Uterus (tissue), 4 donors: ENCODE measurements around the gene GLRA3. TPM values are rescaled to one million over a fixed set of nuclear protein-coding genes. Genes with fewer than 3 reads are reported as not detected.

Experiments used
- DNase-seq, 2 donors: peaks; one replicate each; pipeline ENCODE4 v3.0.0-alpha.2; 2019 to 2020
- H3K27ac ChIP-seq, 2 donors: fragments of 200-600 bp; sonication (generic); 1 replicate in 1 of 2; 2 replicates in 1 of 2; pipeline ENCODE4 v1.5.1; 2016 to 2018
- H3K27me3 ChIP-seq, 2 donors: fragments of 200-600 bp; sonication (generic); one replicate each; pipeline ENCODE4 v1.5.1; 2018 to 2019; ENCODE audit warnings: control low read depth in 1 of 2
- H3K36me3 ChIP-seq, 2 donors: fragments of 200-600 bp; sonication (generic); one replicate each; pipeline ENCODE4 v1.5.1; 2019; ENCODE audit warnings: control low read depth in 1 of 2
- H3K4me1 ChIP-seq, 2 donors: fragments of 200-600 bp; sonication (generic); one replicate each; pipeline ENCODE4 v1.5.1; 2018 to 2019; ENCODE audit warnings: control low read depth in 1 of 2
- H3K4me3 ChIP-seq, 2 donors: fragments of 200-600 bp; sonication (generic); 1 replicate in 1 of 2; 2 replicates in 1 of 2; pipeline ENCODE4 v1.5.1; 2018 to 2019; ENCODE audit warnings: mild to moderate bottlenecking in 1 of 2
- H3K9me3 ChIP-seq, 2 donors: fragments of 200-600 bp; sonication (generic); one replicate each; pipeline ENCODE4 v1.5.1; 2019; ENCODE audit warnings: control low read depth in 1 of 2
- POLR2A ChIP-seq, 2 donors: fragments of 450-650 bp; IDR thresholded peaks; one replicate each; pipeline ENCODE4 v1.6.1; 2016; ENCODE audit warnings: antibody characterized with exemption in 2 of 2, mild to moderate bottlenecking in 1 of 2, moderate library complexity in 1 of 2
- intact Hi-C: fragments of 100-400 bp; cut with DNase I; formaldehyde crosslinking; loops from one replicate; pipeline ENCODE4 v1.15.1; 2023; ENCODE audit warnings: low total_unique reads
- total RNA-seq, 4 donors: library from RNA; depleted of rRNA in 3 of 4; stranded (reverse); fragments of >200 nt in 3 of 4; gene quantifications; one replicate each; pipeline versions ENCODE4 v1.1.0 to v1.2.4, GENCODE V29; 2014 to 2023
- TF ChIP-seq, protein P1 (sequence below), 4 experiments: fragments of 200-600 bp in 2 of 4; fragments of 450-650 bp in 2 of 4; sonication (generic) in 2 of 4; IDR thresholded peaks; one replicate each; pipeline ENCODE4 v1.5.1; 2016 to 2019; ENCODE audit warnings: antibody characterized with exemption in 4 of 4, mild to moderate bottlenecking in 2 of 4, moderate library complexity in 1 of 4
- donor health status: DM: yes; HTN: yes; CAD: no.

The GLRA3 gene
- total RNA-seq, 4 donors from 2014 or later, result 0.09 to 0.41 TPM; not detected in 2

DNA sequence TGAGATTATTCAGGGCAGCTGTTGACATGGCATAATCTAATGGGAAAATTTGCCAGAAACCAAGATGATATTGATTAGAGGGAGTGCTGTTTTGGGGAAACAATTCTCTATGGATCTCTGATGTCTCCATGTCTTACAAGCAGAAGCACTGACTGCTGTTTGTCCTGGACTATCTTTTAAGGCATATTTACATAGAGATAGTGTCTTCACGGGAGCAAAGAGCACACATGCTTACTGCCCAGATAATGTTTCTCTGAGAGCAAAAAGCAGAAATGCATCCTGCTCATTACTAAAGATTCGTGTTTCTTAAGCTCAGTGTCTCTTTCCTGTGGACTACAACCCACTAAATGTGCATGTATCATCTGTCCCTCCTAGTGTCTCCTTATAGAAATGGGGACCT lies 41.3 kb upstream of the GLRA3 start:
- TF ChIP-seq POLR2A (IDR thresholded peaks at IDR 0.05), result no peak
- TF ChIP-seq, protein P1, sequence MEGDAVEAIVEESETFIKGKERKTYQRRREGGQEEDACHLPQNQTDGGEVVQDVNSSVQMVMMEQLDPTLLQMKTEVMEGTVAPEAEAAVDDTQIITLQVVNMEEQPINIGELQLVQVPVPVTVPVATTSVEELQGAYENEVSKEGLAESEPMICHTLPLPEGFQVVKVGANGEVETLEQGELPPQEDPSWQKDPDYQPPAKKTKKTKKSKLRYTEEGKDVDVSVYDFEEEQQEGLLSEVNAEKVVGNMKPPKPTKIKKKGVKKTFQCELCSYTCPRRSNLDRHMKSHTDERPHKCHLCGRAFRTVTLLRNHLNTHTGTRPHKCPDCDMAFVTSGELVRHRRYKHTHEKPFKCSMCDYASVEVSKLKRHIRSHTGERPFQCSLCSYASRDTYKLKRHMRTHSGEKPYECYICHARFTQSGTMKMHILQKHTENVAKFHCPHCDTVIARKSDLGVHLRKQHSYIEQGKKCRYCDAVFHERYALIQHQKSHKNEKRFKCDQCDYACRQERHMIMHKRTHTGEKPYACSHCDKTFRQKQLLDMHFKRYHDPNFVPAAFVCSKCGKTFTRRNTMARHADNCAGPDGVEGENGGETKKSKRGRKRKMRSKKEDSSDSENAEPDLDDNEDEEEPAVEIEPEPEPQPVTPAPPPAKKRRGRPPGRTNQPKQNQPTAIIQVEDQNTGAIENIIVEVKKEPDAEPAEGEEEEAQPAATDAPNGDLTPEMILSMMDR (IDR thresholded peaks at IDR 0.05), result no peak
- DNase-seq, result no peak
- intact Hi-C loops, result no loop called here
- H3K27me3 ChIP-seq, result no peaks in the 10 kb centered on the region
- no peaks in the 10 kb centered on the region for H3K4me1 ChIP-seq
- H3K9me3 ChIP-seq, result no peaks in the 10 kb centered on the region
- no peaks in the 10 kb centered on the region for H3K36me3 ChIP-seq
- no peak overlapping the region for H3K27ac ChIP-seq
- no peak overlapping the region for H3K4me3 ChIP-seq

DNA sequence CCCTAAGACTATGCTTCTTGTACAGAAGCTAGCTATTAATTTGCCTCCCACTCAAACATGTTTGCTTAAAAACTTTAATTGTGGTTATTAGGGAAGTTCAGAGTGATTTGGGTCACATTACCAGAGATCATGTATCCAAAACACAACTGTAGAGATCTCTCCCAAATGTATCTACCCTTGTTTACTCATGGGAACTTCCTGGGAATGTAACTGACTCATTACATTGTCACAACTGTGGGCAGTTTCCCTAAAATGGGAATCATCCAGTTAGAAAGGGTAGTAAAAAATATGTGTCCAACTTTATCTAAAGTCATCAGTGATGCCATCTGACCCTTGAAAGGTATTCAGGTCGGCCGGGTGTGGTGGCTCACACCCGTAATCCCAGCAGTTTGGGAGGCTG lies 40.3 kb upstream of the GLRA3 start:
- Histone ChIP-seq H3K4me1 (no peaks in the 10 kb centered on the region), H3K9me3 (no peaks in the 10 kb centered on the region), H3K4me3 (no peak overlapping the region), H3K27ac (no peak overlapping the region), H3K36me3 (no peaks in the 10 kb centered on the region), H3K27me3 (no peaks in the 10 kb centered on the region)
- TF ChIP-seq, protein P1 (IDR thresholded peaks at IDR 0.05), result no peak
- TF ChIP-seq POLR2A (IDR thresholded peaks at IDR 0.05), result no peak
- DNase-seq, result no peak
- intact Hi-C loops, result no loop called here

DNA sequence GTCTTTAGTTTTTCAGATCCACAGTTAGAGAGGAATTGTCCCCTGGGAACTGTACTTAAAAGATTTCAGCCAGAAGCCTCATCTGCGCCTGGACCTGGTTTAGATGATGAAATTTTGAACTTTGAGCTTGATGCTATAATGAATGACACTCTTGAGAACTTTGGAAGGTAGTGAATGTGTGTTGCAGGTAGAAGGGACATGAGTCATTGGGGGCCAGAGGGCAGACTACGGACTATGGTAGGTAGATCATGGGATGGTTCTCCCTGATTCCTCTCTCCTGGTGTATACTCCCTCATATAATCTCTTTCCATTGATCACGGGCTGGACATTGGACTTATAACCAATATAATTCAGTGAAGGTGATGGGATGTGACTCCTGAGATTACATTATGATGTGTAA lies 38.9 kb upstream of the GLRA3 start:
- H3K27ac ChIP-seq, result no peak overlapping the region

DNA sequence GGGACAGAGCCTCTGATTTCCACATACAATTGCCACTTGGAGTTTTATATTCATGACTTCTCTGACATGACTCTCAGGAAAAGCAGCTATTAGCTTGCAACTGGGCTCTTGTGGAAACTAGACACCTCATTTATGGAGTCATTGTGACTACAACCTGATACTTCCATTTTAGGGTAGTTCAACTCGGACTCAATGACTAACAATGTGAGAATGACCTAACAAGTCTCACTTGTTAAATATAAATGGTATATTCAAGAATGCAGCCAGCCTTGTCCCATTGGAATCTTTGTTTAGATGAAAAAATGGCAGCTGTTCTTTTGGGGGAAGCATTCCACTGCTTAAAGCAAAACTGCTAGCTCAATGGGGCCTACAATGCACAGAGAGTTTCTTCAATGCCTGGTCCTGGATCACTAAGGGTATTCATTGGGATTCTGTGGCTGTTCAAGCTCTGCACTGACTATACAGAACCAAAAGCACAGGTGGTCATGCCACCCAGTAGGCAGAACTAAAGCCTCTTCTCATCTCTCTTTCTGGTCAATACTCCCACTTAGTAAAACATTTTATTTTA lies 36.5 kb upstream of the GLRA3 start:
- intact Hi-C loops, result no loop called here
- no peaks in the 10 kb centered on the region for H3K4me1 ChIP-seq
- TF ChIP-seq, protein P1 (IDR thresholded peaks at IDR 0.05), result no peak
- TF ChIP-seq POLR2A (IDR thresholded peaks at IDR 0.05), result no peak

More for the DNA sequence above, 38.9 kb upstream of the GLRA3 start:
- no peak for TF ChIP-seq POLR2A (IDR thresholded peaks at IDR 0.05)
- TF ChIP-seq, protein P1 (IDR thresholded peaks at IDR 0.05), result no peak
- DNase-seq, result no peak
- Histone ChIP-seq H3K27me3 (no peaks in the 10 kb centered on the region), H3K4me3 (no peak overlapping the region), H3K36me3 (no peaks in the 10 kb centered on the region), H3K4me1 (no peaks in the 10 kb centered on the region), H3K9me3 (no peaks in the 10 kb centered on the region)
- intact Hi-C loops, result no loop called here

DNA sequence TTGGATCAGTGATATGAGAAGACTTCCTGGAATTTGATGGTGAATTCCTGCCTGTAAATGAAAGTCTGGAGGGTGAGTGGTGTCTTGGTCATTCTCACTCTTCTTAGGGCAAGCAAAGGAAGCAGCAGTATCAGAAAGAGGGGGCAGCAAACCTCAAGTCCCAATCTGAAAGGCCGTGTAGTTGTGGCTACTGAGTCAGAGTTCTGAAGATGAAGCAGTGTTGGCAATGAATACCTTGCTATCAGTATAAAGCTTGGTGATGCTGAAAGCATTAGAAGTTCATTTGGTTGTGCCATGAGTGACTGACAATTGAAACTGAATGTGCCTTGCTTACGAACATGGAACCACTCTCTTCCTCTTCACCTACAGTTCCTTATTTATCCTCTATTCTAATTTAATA lies 35.0 kb upstream of the GLRA3 start:
- Histone ChIP-seq H3K27me3 (no peaks in the 10 kb centered on the region), H3K36me3 (no peaks in the 10 kb centered on the region), H3K4me1 (no peaks in the 10 kb centered on the region), H3K27ac (no peak overlapping the region), H3K4me3 (no peak overlapping the region), H3K9me3 (no peaks in the 10 kb centered on the region)
- no peak for DNase-seq
- intact Hi-C loops, result no loop called here
- TF ChIP-seq, protein P1 (IDR thresholded peaks at IDR 0.05), result no peak
- TF ChIP-seq POLR2A (IDR thresholded peaks at IDR 0.05), result no peak

More for the DNA sequence above, 36.5 kb upstream of the GLRA3 start:
- no peak overlapping the region for H3K27ac ChIP-seq
- no peaks in the 10 kb centered on the region for H3K27me3 ChIP-seq
- no peaks in the 10 kb centered on the region for H3K9me3 ChIP-seq
- no peaks in the 10 kb centered on the region for H3K36me3 ChIP-seq
- H3K4me3 ChIP-seq, result no peak overlapping the region
- DNase-seq, result no peak
